NCI-H1048 (cell line): ENCODE measurements around the gene SEMA6C.
"Not testable (repeated sequence)": the region's sequence is repeated elsewhere in the genome, so short reads cannot be mapped to it uniquely, and the experiment has no call there.

Experiments
- DNase-seq: peaks from one replicate; lab custom pipeline; 2025; lab: John Stamatoyannopoulos, UW

Gene SEMA6C

GRCh38 chr1:151146412-151147131 is at the start of gene SEMA6C:
TSS of gene SEMA6C (minus strand) at chr1:151146631. CDS start at chr1:151142621, 4,010 bp downstream.
- DNase-seq: peak; percentile 93

GRCh38 chr1:151194894-151195594 is 48.6 kb upstream of the SEMA6C start:
- DNase-seq: not testable (repeated sequence)

- DNase-seq: no peak
These were observed 47.4 kb upstream of the SEMA6C start for GRCh38 chr1:151193856-151194255.

- DNase-seq: no peak
These were observed 46.9 kb upstream of the SEMA6C start for GRCh38 chr1:151193304-151193703.

- no peak for DNase-seq
These were observed 45.6 kb upstream of the SEMA6C start for GRCh38 chr1:151192047-151192446.

GRCh38 chr1:151189637-151190445 is 43.4 kb upstream of the SEMA6C start, which contains the start of gene VPS72:
TSS of gene VPS72 (minus strand) at chr1:151190197. CDS start at chr1:151190121, 76 bp downstream.
- DNase-seq: peak; percentile 94

GRCh38 chr1:151188667-151189066 is 42.2 kb upstream of the SEMA6C start:
- DNase-seq: not testable (repeated sequence)

- DNase-seq: no peak
These were observed 40.8 kb upstream of the SEMA6C start for GRCh38 chr1:151187205-151187604.

GRCh38 chr1:151184211-151184610 is 37.8 kb upstream of the SEMA6C start:
- no peak for DNase-seq

GRCh38 chr1:151176514-151177045 is 30.1 kb upstream of the SEMA6C start:
- DNase-seq: no peak

- DNase-seq: no peak
These were observed 29.4 kb upstream of the SEMA6C start, which contains the start of gene TMOD4 for GRCh38 chr1:151175863-151176262. TSS of gene TMOD4 (minus strand) at chr1:151175981. CDS start at chr1:151174875, 1,106 bp downstream.

GRCh38 chr1:151175041-151175741 is 28.8 kb upstream of the SEMA6C start:
- no peak for DNase-seq

- DNase-seq: no peak
These were observed 24.8 kb upstream of the SEMA6C start for GRCh38 chr1:151171190-151171589.

GRCh38 chr1:151167116-151167515 is 20.7 kb upstream of the SEMA6C start:
- no peak for DNase-seq

GRCh38 chr1:151166505-151166956 is 20.1 kb upstream of the SEMA6C start:
- DNase-seq: no peak

GRCh38 chr1:151165738-151166504 is 19.5 kb upstream of the SEMA6C start, which contains the start of the genes LYSMD1 and SCNM1:
TSS of gene LYSMD1 (minus strand) at chr1:151165902. CDS start at chr1:151165258, 644 bp downstream.
TSS of gene SCNM1 (plus strand) at chr1:151166144. CDS start at chr1:151166153, 9 bp downstream.
- DNase-seq: peak; percentile 98

GRCh38 chr1:151165281-151165737 is 18.9 kb upstream of the SEMA6C start:
- DNase-seq: no peak

- no peak for DNase-seq
These were observed 18.4 kb upstream of the SEMA6C start for GRCh38 chr1:151164732-151165280.

GRCh38 chr1:151159373-151159772 is 12.9 kb upstream of the SEMA6C start:
- no peak for DNase-seq

- DNase-seq: no peak
These were observed 12.4 kb upstream of the SEMA6C start for GRCh38 chr1:151158751-151159251.
